Measurements from ENCODE around the gene PELI3. TPM values are rescaled to one million over a fixed set of nuclear protein-coding genes. Genes with fewer than 3 reads are reported as not detected.

PELI3 gene
- polyA plus RNA-seq, 1 donor = 4.9 TPM

- no peak for DNase-seq
These were observed 7.2 kb downstream of the PELI3 start for GRCh38 chr11:66473608-66474515.

- no peak for DNase-seq
These were observed 8.9 kb downstream of the PELI3 start for GRCh38 chr11:66475349-66476172.

GRCh38 chr11:66476173-66476840 is 9.6 kb downstream of the PELI3 start:
- no peak for DNase-seq

GRCh38 chr11:66476841-66477251 is 10.1 kb downstream of the PELI3 start:
- DNase-seq = no peak

- DNase-seq = no peak
These were observed 10.8 kb downstream of the PELI3 start for GRCh38 chr11:66477263-66478201.

GRCh38 chr11:66478729-66479393 is 12.2 kb downstream of the PELI3 start:
- no peak for DNase-seq

- no peak for DNase-seq
These were observed 12.8 kb downstream of the PELI3 start for GRCh38 chr11:66479394-66480116.

GRCh38 chr11:66480117-66480938 is 13.6 kb downstream of the PELI3 start, which contains the start of gene DPP3:
DPP3 (plus strand) TSS chr11:66480434; CDS start chr11:66482201, 1,767 bp downstream.
- DNase-seq = peak; percentile 94

- no peak for DNase-seq
These were observed 18.2 kb downstream of the PELI3 start for GRCh38 chr11:66484806-66485380.

- DNase-seq = no peak
These were observed 22.3 kb downstream of the PELI3 start for GRCh38 chr11:66488957-66489356.

- DNase-seq = no peak
These were observed 22.9 kb downstream of the PELI3 start for GRCh38 chr11:66489636-66490035.

- no peak for DNase-seq
These were observed 24.7 kb downstream of the PELI3 start for GRCh38 chr11:66491315-66491935.

- DNase-seq = no peak
These were observed 25.6 kb downstream of the PELI3 start for GRCh38 chr11:66492161-66492865.

- DNase-seq = no peak
These were observed 26.4 kb downstream of the PELI3 start for GRCh38 chr11:66493130-66493529.

- no peak for DNase-seq
These were observed 27.8 kb downstream of the PELI3 start for GRCh38 chr11:66494458-66494857.

- no peak for DNase-seq
These were observed 28.2 kb downstream of the PELI3 start for GRCh38 chr11:66494935-66495334.

- DNase-seq = no peak
These were observed 28.7 kb downstream of the PELI3 start for GRCh38 chr11:66495401-66495854.

Measured in left kidney (tissue), 2 donors.